ENCODE measurements around the gene DRAP1. TPM values are rescaled to one million over a fixed set of nuclear protein-coding genes. Genes with fewer than 3 reads are reported as not detected.

Gene DRAP1
- total RNA-seq, 1 experiment from 2014 or later: 581 TPM

DNA sequence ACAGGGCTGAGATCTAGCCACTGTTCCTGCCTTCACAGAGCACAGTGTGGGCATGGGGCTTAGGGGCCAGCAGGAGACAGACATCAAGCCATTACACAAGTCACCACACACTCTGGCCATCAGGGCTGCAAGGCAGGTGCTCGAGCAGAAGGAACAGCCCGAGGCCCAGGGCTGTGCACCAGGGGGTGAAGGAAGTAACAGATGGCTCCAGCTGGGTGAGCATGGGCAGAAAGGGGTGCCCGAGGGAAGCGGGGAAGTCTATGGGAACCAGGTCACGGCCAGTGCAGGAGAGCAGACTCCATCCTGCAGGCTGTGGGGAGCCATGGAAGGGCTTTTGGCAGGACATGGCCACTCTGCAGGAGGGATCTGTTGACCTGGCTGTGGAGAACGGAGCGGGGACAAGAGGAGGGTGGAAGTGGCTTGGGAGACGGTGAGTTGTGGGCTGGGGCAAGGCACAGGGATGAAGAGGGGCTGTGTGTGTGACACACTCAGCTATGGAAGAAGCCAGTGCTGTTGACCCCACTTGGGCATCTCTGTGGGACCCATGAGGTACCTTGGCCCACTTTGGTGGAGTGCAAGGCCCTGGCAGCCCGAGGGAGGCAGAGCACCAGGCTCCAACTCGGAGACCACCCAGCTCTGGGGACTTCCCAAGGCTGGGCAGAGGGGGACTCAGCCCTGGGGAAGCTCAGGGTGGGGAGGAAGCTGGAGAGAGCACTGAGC, 4.0 kb upstream of the DRAP1 start:
- TF ChIP-seq SIN3A (IDR thresholded peaks at IDR 0.05; ENCODE audit: borderline replicate concordance, insufficient read depth, low read depth, low read length): no peak
- TF ChIP-seq, protein P1, sequence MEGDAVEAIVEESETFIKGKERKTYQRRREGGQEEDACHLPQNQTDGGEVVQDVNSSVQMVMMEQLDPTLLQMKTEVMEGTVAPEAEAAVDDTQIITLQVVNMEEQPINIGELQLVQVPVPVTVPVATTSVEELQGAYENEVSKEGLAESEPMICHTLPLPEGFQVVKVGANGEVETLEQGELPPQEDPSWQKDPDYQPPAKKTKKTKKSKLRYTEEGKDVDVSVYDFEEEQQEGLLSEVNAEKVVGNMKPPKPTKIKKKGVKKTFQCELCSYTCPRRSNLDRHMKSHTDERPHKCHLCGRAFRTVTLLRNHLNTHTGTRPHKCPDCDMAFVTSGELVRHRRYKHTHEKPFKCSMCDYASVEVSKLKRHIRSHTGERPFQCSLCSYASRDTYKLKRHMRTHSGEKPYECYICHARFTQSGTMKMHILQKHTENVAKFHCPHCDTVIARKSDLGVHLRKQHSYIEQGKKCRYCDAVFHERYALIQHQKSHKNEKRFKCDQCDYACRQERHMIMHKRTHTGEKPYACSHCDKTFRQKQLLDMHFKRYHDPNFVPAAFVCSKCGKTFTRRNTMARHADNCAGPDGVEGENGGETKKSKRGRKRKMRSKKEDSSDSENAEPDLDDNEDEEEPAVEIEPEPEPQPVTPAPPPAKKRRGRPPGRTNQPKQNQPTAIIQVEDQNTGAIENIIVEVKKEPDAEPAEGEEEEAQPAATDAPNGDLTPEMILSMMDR (IDR thresholded peaks at IDR 0.05): no peak
- TF ChIP-seq TCF7L2 (IDR thresholded peaks at IDR 0.05; ENCODE audit: low read depth, low read length): peak; percentile 16; the same call in 1 of the 2 replicates
- no peak; the same call in 1 of the 2 replicates for TF ChIP-seq POLR2AphosphoS5 (IDR thresholded peaks at IDR 0.05; ENCODE audit: low read depth, low read length)
- TF ChIP-seq, protein P2, sequence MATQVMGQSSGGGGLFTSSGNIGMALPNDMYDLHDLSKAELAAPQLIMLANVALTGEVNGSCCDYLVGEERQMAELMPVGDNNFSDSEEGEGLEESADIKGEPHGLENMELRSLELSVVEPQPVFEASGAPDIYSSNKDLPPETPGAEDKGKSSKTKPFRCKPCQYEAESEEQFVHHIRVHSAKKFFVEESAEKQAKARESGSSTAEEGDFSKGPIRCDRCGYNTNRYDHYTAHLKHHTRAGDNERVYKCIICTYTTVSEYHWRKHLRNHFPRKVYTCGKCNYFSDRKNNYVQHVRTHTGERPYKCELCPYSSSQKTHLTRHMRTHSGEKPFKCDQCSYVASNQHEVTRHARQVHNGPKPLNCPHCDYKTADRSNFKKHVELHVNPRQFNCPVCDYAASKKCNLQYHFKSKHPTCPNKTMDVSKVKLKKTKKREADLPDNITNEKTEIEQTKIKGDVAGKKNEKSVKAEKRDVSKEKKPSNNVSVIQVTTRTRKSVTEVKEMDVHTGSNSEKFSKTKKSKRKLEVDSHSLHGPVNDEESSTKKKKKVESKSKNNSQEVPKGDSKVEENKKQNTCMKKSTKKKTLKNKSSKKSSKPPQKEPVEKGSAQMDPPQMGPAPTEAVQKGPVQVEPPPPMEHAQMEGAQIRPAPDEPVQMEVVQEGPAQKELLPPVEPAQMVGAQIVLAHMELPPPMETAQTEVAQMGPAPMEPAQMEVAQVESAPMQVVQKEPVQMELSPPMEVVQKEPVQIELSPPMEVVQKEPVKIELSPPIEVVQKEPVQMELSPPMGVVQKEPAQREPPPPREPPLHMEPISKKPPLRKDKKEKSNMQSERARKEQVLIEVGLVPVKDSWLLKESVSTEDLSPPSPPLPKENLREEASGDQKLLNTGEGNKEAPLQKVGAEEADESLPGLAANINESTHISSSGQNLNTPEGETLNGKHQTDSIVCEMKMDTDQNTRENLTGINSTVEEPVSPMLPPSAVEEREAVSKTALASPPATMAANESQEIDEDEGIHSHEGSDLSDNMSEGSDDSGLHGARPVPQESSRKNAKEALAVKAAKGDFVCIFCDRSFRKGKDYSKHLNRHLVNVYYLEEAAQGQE (IDR thresholded peaks at IDR 0.05; ENCODE audit: insufficient read depth in 1 of 2, low read depth in 2 of 2, low read length in 1 of 2): no peak
- H3K27me3 ChIP-seq (ENCODE audit: control insufficient read depth, insufficient read depth, low read length): no peaks in the 10 kb centered on the region
- H3K36me3 ChIP-seq (ENCODE audit: control insufficient read depth, insufficient read depth, low read length): peaks cover 3% of the 10 kb centered on the region; the same call in 1 of the 2 replicates
- ATAC-seq (peak; percentile 0), DNase-seq (ENCODE audit: low read depth, low spot score) (no peak)
- CTCF ChIA-PET: interaction anchor here (0.6 to 1.5 kb wide), 6 partner anchors 15 to 86 kb away, joined by 3 to 10 read pairs (median 4); partner anchors contain the start of genes CCDC85B, FIBP and FOSL1
- H3K9me3 ChIP-seq (ENCODE audit: control insufficient read depth, insufficient read depth, low read depth, low read length): no peaks in the 10 kb centered on the region
- peaks cover 78% of the 10 kb centered on the region for H3K4me1 ChIP-seq (ENCODE audit: control insufficient read depth, insufficient read depth, low read length)
- no TSS peak for BruUV-seq (replicated peaks)
- POLR2A ChIA-PET: interaction anchor here (0.8 to 3.8 kb wide), 8 partner anchors 9 to 27 kb away, joined by 3 to 35 read pairs (median 6); partner anchors contain the start of genes FIBP and FOSL1
- peak overlapping the region in 1 of 2 experiments; percentile 97; a peak in 1 of 4 replicates for H3K4me3 ChIP-seq (ENCODE audit: low read depth in 2 of 2, low read length in 2 of 2)
- H3K27ac ChIP-seq (ENCODE audit: low read length): peak overlapping the region; percentile 99
- in situ Hi-C loops (cut with HindIII; ENCODE audit: low pct_unique_long_range_greater_than_20kb, low sequenced_read_pairs): no loop called here
- intact Hi-C loops (cut with micrococcal nuclease; ENCODE audit: unreplicated experiment): no loop called here

DNA sequence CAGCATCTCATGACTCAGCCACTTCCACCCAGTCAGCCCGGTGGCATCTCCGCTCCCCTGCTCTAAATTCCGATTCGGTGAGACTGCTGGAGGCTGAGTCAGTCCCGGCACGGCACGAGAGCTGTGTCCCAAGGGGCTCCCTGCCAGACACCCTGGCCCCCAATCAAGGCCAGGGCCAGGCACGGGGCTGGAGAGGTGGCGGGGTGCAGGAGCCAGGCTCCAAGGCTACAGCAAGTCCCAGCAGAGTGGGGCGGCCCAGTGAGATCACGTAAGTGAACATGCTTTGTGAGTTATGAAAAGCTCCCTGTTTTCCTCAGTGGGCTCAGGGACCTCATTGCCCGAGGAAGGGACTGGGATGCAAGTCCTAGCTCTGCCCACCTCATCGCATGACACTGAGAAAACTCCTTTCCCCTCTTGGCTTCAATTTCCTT, 3.4 kb upstream of the DRAP1 start:
- peak; percentile 92 for DNase-seq (ENCODE audit: low read depth, low spot score)
- in situ Hi-C loops (cut with HindIII; ENCODE audit: low pct_unique_long_range_greater_than_20kb, low sequenced_read_pairs): no loop called here
- peak overlapping the region; percentile 0 to 97; a peak in 2 of 4 replicates for H3K4me3 ChIP-seq (ENCODE audit: low read depth in 2 of 2, low read length in 2 of 2)

More for the DNA sequence above, 3.4 kb upstream of the DRAP1 start:
- ATAC-seq: peak; percentile 62
- H3K27ac ChIP-seq (ENCODE audit: low read length): peak overlapping the region; percentile 99
- POLR2A ChIA-PET: interaction anchor here (0.6 to 3.8 kb wide), 8 partner anchors 9 to 1724 kb away, joined by 3 to 35 read pairs (median 8); partner anchors contain the start of genes FIBP and FOSL1
- H3K4me1 ChIP-seq (ENCODE audit: control insufficient read depth, insufficient read depth, low read length): peaks cover 77% of the 10 kb centered on the region
- BruUV-seq (replicated peaks): no TSS peak
- CTCF ChIA-PET: interaction anchor here (0.6 to 1.5 kb wide), 4 partner anchors 15 to 85 kb away, joined by 3 to 5 read pairs (median 4); partner anchors contain the start of genes CCDC85B, FIBP and FOSL1
- TF ChIP-seq, protein P1 (IDR thresholded peaks at IDR 0.05): no peak
- TF ChIP-seq SIN3A (IDR thresholded peaks at IDR 0.05; ENCODE audit: borderline replicate concordance, insufficient read depth, low read depth, low read length) (peak; percentile 75; the same call in 1 of the 2 replicates), POLR2AphosphoS5 (IDR thresholded peaks at IDR 0.05; ENCODE audit: low read depth, low read length) (peak; percentile 84), TCF7L2 (IDR thresholded peaks at IDR 0.05; ENCODE audit: low read depth, low read length) (no peak)
- TF ChIP-seq, protein P2 (IDR thresholded peaks at IDR 0.05; ENCODE audit: insufficient read depth in 1 of 2, low read depth in 2 of 2, low read length in 1 of 2): peak in 1 of 2 experiments; percentile 70; a peak in 1 of 4 replicates
- intact Hi-C loops (cut with micrococcal nuclease; ENCODE audit: unreplicated experiment): no loop called here
- H3K27me3 ChIP-seq (ENCODE audit: control insufficient read depth, insufficient read depth, low read length): no peaks in the 10 kb centered on the region
- no peaks in the 10 kb centered on the region for H3K9me3 ChIP-seq (ENCODE audit: control insufficient read depth, insufficient read depth, low read depth, low read length)
- peaks cover 3% of the 10 kb centered on the region; the same call in 1 of the 2 replicates for H3K36me3 ChIP-seq (ENCODE audit: control insufficient read depth, insufficient read depth, low read length)

Data from Panc1 (cell line).